ENCODE results near the gene FAM98C.

DNA sequence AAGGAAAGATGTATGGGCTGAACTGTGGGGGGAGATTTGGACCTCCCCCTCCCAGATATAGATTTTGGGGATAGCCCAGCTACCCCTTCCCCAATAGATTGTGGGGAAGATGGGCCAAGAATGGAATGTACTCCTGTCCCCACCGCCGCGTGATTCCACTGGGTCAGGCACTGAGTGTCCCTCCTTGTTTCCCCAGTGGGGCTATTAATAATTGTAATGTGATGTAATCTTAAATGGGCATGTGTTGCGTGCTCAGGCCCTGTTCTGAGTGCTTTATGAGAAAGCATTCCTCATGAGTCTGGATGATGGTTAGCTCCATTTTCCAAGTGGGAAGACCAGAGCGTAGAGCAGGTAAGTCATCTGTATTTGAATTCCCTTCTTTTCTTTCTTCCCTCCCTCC, 27.1 kb upstream of the FAM98C start:
- TF ChIP-seq, protein P1, sequence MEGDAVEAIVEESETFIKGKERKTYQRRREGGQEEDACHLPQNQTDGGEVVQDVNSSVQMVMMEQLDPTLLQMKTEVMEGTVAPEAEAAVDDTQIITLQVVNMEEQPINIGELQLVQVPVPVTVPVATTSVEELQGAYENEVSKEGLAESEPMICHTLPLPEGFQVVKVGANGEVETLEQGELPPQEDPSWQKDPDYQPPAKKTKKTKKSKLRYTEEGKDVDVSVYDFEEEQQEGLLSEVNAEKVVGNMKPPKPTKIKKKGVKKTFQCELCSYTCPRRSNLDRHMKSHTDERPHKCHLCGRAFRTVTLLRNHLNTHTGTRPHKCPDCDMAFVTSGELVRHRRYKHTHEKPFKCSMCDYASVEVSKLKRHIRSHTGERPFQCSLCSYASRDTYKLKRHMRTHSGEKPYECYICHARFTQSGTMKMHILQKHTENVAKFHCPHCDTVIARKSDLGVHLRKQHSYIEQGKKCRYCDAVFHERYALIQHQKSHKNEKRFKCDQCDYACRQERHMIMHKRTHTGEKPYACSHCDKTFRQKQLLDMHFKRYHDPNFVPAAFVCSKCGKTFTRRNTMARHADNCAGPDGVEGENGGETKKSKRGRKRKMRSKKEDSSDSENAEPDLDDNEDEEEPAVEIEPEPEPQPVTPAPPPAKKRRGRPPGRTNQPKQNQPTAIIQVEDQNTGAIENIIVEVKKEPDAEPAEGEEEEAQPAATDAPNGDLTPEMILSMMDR (IDR thresholded peaks at IDR 0.05) = no peak
- TF ChIP-seq POLR2AphosphoS5 (IDR thresholded peaks at IDR 0.05) (no peak), POLR2A (IDR thresholded peaks at IDR 0.05) (no peak)

Data from upper lobe of left lung (tissue), 4 donors.